Mucosa of descending colon (tissue), 3 donors: Measurements from ENCODE around the gene EIF2B2. TPM values are rescaled to one million over a fixed set of nuclear protein-coding genes. Genes with fewer than 3 reads are reported as not detected.

Source experiments
- ATAC-seq: fragments of 200-7000 bp; cut with Tn5 transposase; one replicate; pipeline ENCODE4 v1.9.1; 2020; ENCODE audit warnings: mild to moderate bottlenecking, moderate library complexity
- DNase-seq, 3 donors: peaks; one replicate each; pipeline ENCODE4 v3.0.0-alpha.2; 2020
- H3K36me3 ChIP-seq: fragments of 200-600 bp; one replicate; pipeline ENCODE4 v1.8.0; 2021; ENCODE audit warnings: low read depth, mild to moderate bottlenecking
- H3K4me1 ChIP-seq: fragments of 200-600 bp; one replicate; pipeline ENCODE4 v1.8.0; 2021; ENCODE audit warnings: low read depth, mild to moderate bottlenecking
- H3K4me3 ChIP-seq: fragments of 200-600 bp; one replicate; pipeline ENCODE4 v1.8.0; 2021; ENCODE audit warnings: mild to moderate bottlenecking
- H3K9me3 ChIP-seq: fragments of 200-600 bp; one replicate; pipeline ENCODE4 v1.8.0; 2021; ENCODE audit warnings: mild to moderate bottlenecking
- CTCF ChIP-seq: fragments of 200-600 bp; IDR thresholded peaks from one replicate; pipeline ENCODE4 v1.8.0; 2022; ENCODE audit warnings: antibody characterized with exemption, mild to moderate bottlenecking
- intact Hi-C, 2 donors: fragments of 100-400 bp; cut with DNase I in 1 of 2; cut with micrococcal nuclease in 1 of 2; formaldehyde crosslinking; loops; one replicate each; pipeline versions ENCODE4 v1.11.0 to v1.11.1; 2022; cut with DNase I, micrococcal nuclease
- total RNA-seq, 3 donors: library from RNA; stranded (reverse); fragmentation: NEBNext Ultra II Directional in 2 of 3; extraction: Animal tissue kit (Norgen Biotek cat#: 25700) in 2 of 3; gene quantifications; one replicate each; pipeline versions ENCODE4 v1.2.1 to v1.2.4, GENCODE V29; 2021 to 2023
- donor health status: DM: no; HTN: no; CAD: no; lungs with moderate emphysema.
- donor health status: DM: no; HTN: no; CAD: no.
- donor health status: DM: no; HTN: yes; CAD: no.

The EIF2B2 gene
- total RNA-seq, 3 donors from 2014 or later, result 40.6 to 50.9 (median 46.3) TPM

- ATAC-seq (peak; percentile 14), DNase-seq (no peak)
- intact Hi-C loops, result no loop called here
- Histone ChIP-seq H3K36me3 (no peaks in the 10 kb centered on the region), H3K4me1 (peaks cover 26% of the 10 kb centered on the region), H3K4me3 (no peak overlapping the region), H3K9me3 (no peaks in the 10 kb centered on the region)
- no peak for TF ChIP-seq CTCF
These were observed 44.2 kb downstream of the EIF2B2 start for GRCh38 chr14:75046899-75047298.

- Histone ChIP-seq H3K36me3 (no peaks in the 10 kb centered on the region), H3K9me3 (no peaks in the 10 kb centered on the region), H3K4me3 (no peak overlapping the region), H3K4me1 (peaks cover 20% of the 10 kb centered on the region)
- no peak for DNase-seq
- no peak for ATAC-seq
- no peak for TF ChIP-seq CTCF
- intact Hi-C loops, result no loop called here
These were observed 44.8 kb downstream of the EIF2B2 start for GRCh38 chr14:75047506-75047905.

GRCh38 chr14:75048101-75048500 lies 45.4 kb downstream of the EIF2B2 start:
- H3K36me3 ChIP-seq, result no peaks in the 10 kb centered on the region
- peaks cover 14% of the 10 kb centered on the region for H3K4me1 ChIP-seq
- no peak for DNase-seq
- no peak for TF ChIP-seq CTCF
- no peak overlapping the region for H3K4me3 ChIP-seq
- intact Hi-C loops, result no loop called here
- no peak for ATAC-seq
- no peaks in the 10 kb centered on the region for H3K9me3 ChIP-seq

GRCh38 chr14:75049136-75049535 lies 46.4 kb downstream of the EIF2B2 start:
- no peak for TF ChIP-seq CTCF
- Histone ChIP-seq H3K36me3 (no peaks in the 10 kb centered on the region), H3K4me1 (peaks cover 14% of the 10 kb centered on the region), H3K9me3 (no peaks in the 10 kb centered on the region), H3K4me3 (no peak overlapping the region)
- DNase-seq (no peak), ATAC-seq (no peak)
- intact Hi-C loops, result no loop called here

- H3K4me1 ChIP-seq, result peaks cover 14% of the 10 kb centered on the region
- H3K9me3 ChIP-seq, result no peaks in the 10 kb centered on the region
- no peak for TF ChIP-seq CTCF
- no peaks in the 10 kb centered on the region for H3K36me3 ChIP-seq
- intact Hi-C loops, result no loop called here
- no peak overlapping the region for H3K4me3 ChIP-seq
- DNase-seq (no peak), ATAC-seq (no peak)
These were observed 47.0 kb downstream of the EIF2B2 start for GRCh38 chr14:75049731-75050201.
